ENCODE measurements around the gene MYCBPAP.

- TF ChIP-seq CTCF (IDR thresholded peaks at IDR 0.05 in 4 of 5, conservative IDR thresholded peaks at IDR 0.05 in 1 of 5) = no peak
- TF ChIP-seq POLR2A (IDR thresholded peaks at IDR 0.05) = no peak
Measured at GRCh38 chr17:50464736-50465135, 43.5 kb upstream of the MYCBPAP start.
